ENCODE data around the gene MTHFSD. TPM values are rescaled to one million over a fixed set of nuclear protein-coding genes. Genes with fewer than 3 reads are reported as not detected.

The MTHFSD gene, protein sequence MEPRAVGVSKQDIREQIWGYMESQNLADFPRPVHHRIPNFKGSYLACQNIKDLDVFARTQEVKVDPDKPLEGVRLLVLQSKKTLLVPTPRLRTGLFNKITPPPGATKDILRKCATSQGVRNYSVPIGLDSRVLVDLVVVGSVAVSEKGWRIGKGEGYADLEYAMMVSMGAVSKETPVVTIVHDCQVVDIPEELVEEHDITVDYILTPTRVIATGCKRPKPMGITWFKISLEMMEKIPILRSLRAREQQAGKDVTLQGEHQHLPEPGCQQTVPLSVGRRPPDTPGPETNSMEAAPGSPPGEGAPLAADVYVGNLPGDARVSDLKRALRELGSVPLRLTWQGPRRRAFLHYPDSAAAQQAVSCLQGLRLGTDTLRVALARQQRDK
- total RNA-seq = 10 to 100 TPM; 12.9 to 32.1 (median 24.6) TPM
- 10 to 100 TPM in 2 of 3 donors, 1 to 10 TPM in 1; 9.1 to 12.5 (median 12.2) TPM for polyA plus RNA-seq
- long read RNA-seq, donor 1, transcript MTHFSD-219 (1 exons, 3,623 nt) = major isoform, 7 of 11 reads
- long read RNA-seq, donor 1, partial matches to known transcripts = 0 of 11 reads
- long read RNA-seq, donor 1, other reads (novel, unspliced or antisense) = 0 of 11 reads
- long read RNA-seq, donor 2, transcript MTHFSD-219 (1 exons, 3,623 nt) = major isoform, 12 of 14 reads
- long read RNA-seq, donor 2, partial matches to known transcripts = 0 of 14 reads
- long read RNA-seq, donor 2, other reads (novel, unspliced or antisense) = 0 of 14 reads

DNA sequence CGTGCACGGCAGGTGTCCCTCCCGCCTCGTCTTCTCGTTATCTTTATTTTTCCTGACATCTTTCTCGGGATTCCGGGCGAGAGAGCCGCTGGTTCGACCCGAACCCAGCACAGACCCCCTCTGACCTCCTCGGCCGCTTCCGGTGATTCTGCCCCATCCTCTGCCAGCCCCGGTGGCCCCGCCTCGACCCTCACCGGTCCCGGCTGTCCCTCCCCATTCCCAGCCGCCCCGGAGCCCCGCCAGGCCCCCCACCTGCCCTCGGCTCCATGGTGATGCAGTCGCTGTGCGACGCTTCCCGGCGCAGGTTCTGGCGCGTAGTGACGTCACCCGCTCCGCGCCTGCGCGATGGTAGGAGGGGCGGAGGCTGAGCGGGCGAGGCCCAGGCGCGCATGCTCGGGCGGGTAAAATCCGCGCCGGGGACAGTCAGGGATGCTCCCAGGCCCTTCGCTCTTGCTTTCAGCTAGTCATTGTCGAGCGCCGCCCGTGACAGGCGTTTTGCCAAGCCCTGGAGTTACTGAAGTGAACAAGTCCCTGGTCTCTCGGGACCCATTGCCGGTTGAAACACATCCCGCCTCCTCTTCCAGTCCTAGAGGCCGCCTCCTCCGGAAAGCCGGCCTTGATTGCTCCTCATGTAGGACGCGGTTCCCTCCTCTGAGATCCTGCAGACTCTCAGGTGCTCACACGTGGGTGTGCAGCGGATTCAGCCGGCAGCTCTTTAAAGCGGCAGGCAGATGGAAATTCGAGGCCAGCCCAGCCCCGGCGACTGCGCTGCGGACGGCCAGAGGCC lies at the start of gene MTHFSD:
Gene MTHFSD, minus strand, starts transcription at position 319 of the 787 bp plus-strand sequence. Its CDS starts 51 bp downstream, at position 268.
- Histone ChIP-seq H3K27ac (peak within 1 kb of the TSS; percentile 85 to 95 (median 93)), H3K36me3 (peaks cover 0 to 23% (median 11%) of the 10 kb centered on the region in 6 donors), H3K27me3 (replicated peaks in 1 of 7) (peaks cover 0 to 24% (median 0%) of the 10 kb centered on the region in 7 donors), H3K4me3 (peak within 1 kb of the TSS; percentile 75 to 92 (median 82)), H3K9me3 (no peaks in the 10 kb centered on the region), H3K4me1 (peaks cover 5 to 34% (median 24%) of the 10 kb centered on the region in 6 donors)
- peak; percentile 98 for DNase-seq
- WGBS, 5 donors = 1 to 8% (median 4%) methylated on average over 30 to 70 of the region's 70 CpGs
- intact Hi-C loops (cut with DNase I; ENCODE audit: low total_unique reads) = no loop called here
- TF ChIP-seq, protein P1, sequence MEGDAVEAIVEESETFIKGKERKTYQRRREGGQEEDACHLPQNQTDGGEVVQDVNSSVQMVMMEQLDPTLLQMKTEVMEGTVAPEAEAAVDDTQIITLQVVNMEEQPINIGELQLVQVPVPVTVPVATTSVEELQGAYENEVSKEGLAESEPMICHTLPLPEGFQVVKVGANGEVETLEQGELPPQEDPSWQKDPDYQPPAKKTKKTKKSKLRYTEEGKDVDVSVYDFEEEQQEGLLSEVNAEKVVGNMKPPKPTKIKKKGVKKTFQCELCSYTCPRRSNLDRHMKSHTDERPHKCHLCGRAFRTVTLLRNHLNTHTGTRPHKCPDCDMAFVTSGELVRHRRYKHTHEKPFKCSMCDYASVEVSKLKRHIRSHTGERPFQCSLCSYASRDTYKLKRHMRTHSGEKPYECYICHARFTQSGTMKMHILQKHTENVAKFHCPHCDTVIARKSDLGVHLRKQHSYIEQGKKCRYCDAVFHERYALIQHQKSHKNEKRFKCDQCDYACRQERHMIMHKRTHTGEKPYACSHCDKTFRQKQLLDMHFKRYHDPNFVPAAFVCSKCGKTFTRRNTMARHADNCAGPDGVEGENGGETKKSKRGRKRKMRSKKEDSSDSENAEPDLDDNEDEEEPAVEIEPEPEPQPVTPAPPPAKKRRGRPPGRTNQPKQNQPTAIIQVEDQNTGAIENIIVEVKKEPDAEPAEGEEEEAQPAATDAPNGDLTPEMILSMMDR (IDR thresholded peaks at IDR 0.05 in 8 of 11, conservative IDR thresholded peaks at IDR 0.05 in 3 of 11) = peak in 1 of 11 experiments; percentile 17
- TF ChIP-seq POLR2AphosphoS5 (IDR thresholded peaks at IDR 0.05) = peak; percentile 97
- peak in 2 of 3 donors; percentile 78 to 89 for TF ChIP-seq POLR2A (IDR thresholded peaks at IDR 0.05)

DNA sequence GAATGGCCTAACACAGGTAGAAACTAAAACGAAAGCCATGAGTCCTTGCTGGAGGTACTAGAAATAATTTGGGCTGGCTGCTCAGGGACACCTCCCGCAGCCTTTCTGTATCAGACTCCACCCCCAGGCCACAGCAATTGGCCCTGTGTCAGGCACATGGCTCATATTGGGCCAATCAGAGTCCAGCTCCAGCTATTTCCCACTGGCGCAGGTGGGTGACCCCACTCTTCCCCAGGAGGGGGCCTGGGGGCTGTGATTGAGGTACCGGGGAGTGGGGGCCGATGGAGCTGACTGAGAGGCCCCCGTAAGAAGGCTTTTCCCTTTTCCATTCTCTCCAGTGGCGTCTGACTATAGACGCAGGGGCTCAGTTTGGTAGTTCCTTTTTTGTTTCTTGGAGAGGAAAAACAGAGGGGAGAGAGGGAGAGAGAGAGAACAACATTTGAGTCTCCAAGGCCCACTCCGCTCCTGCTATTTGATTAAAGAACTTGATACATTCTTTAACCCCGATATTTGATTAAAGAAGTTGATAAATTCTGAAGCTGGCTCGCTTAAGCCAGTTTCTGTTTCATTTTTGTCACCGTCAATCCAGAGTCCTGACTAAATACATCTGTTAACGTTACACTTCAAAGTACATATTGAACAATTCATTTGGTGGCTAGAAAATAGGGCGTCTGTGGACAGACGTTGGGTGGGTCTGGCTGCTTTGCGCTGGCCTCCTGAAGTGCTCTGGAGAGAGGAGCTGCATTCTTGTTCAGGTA lies 49.6 kb upstream of the MTHFSD start:
- Histone ChIP-seq H3K36me3 (no peaks in the 10 kb centered on the region), H3K27me3 (replicated peaks in 1 of 7) (peaks cover 0 to 12% (median 0%) of the 10 kb centered on the region in 7 donors), H3K4me3 (peak overlapping the region; percentile 10 to 72 (median 34)), H3K9me3 (no peaks in the 10 kb centered on the region), H3K27ac (peak overlapping the region in 5 of 8 donors; percentile 28 to 61 (median 54)), H3K4me1 (peaks cover 0 to 8% (median 2%) of the 10 kb centered on the region in 6 donors)
- intact Hi-C loops (cut with DNase I; ENCODE audit: low total_unique reads) = no loop called here
- TF ChIP-seq POLR2AphosphoS5 (IDR thresholded peaks at IDR 0.05) = peak; percentile 37 to 64 (median 52)
- TF ChIP-seq, protein P1 (IDR thresholded peaks at IDR 0.05 in 8 of 11, conservative IDR thresholded peaks at IDR 0.05 in 3 of 11) = no peak
- 26 to 50% (median 32%) methylated on average over 15 to 16 of the region's 16 CpGs for WGBS, 5 donors
- DNase-seq = no peak

DNA sequence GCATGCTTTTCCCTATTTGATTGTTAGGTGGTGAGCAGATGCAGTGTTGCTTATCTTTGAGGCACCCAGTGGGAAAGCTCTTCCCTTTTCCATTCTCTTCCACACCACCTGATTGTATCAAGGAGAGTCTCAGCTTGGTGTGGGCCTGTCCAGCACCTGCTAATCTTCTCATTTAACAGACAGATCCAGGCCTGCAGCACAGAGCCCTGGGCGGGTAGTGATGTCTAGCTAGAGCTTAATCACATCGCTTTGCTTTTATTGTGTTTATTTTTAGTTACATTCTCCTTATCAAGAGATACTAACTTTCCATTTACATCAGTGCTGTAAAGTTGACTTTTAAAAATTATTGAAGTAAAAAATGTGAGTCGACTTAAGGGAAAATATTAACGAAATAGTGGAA lies 47.5 kb upstream of the MTHFSD start:
- 79 to 91% (median 87%) methylated on average over 4 of the region's 4 CpGs for WGBS, 5 donors
- H3K36me3 ChIP-seq = no peaks in the 10 kb centered on the region
- DNase-seq = no peak
- H3K9me3 ChIP-seq = no peaks in the 10 kb centered on the region
- intact Hi-C loops (cut with DNase I; ENCODE audit: low total_unique reads) = no loop called here
- peaks cover 0 to 32% (median 0%) of the 10 kb centered on the region in 7 donors for H3K27me3 ChIP-seq (replicated peaks in 1 of 7)
- no peak overlapping the region for H3K27ac ChIP-seq
- H3K4me1 ChIP-seq = peaks cover 0 to 8% (median 2%) of the 10 kb centered on the region in 6 donors
- TF ChIP-seq, protein P1 (IDR thresholded peaks at IDR 0.05 in 8 of 11, conservative IDR thresholded peaks at IDR 0.05 in 3 of 11) = no peak
- no peak for TF ChIP-seq POLR2AphosphoS5 (IDR thresholded peaks at IDR 0.05)
- no peak for TF ChIP-seq POLR2A (IDR thresholded peaks at IDR 0.05)
- H3K4me3 ChIP-seq = no peak overlapping the region

Data from spleen (tissue), 13 donors.